ENCODE results near the gene ATRN.
"Not testable (repeated sequence)": the region's sequence is repeated elsewhere in the genome, so short reads cannot be mapped to it uniquely, and the experiment has no call there.

The ATRN gene

DNA sequence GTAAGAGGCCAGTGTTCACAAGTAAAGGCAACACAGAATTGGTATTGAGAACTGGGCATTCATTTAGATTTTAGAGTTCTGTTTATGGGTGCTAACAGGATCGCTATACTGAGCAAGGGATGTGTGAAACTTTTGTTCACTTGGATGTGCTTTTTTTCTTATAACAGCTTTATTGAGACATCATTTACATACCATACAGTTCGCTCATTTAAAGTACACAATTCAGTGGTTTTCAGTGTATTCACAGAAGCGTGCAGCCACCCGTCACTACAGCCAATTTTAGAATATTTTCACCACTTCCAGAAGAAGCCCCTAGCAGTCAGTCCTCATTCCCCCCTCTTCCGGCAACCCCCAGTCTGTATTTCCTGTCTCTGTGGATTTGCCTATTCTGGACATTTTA, 143.6 kb downstream of the ATRN start (continued):
- no peak for TF ChIP-seq ZNF146 (tag by site-specific recombination; IDR thresholded peaks at IDR 0.05)

DNA sequence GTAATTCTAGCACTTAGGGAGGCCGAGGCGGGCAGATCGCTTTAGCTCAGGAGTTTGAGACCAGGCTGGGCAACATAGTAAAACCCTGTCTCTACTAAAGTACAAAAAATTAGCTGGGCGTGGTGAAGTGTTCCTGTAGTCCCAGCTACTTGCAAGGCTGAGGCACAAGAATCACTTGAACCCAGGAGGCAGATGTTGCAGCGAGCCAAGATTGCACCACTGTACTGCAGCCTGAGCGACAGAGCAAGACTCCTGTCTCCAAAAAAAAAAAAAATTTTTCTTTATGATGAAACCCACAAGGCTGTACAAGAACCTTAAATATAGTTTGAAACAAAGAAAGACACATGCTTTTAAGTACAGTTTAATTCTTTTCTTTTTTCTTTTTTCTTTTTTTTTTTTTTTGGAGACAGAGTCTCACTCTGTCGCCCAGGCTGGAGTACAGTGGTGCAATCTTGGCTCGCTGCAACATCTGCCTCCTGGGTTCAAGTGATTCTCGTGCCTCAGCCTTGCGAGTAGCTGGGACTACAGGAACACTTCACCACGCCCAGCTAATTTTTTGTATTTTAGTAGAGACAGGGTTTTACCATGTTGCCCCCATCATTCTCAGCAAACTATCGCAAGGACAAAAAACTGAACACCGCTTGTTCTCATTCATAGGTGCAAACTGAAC, 144.5 kb downstream of the ATRN start:
- H3K27ac ChIP-seq (ENCODE audit: extremely low read depth, low read depth, low read length); POLR2A ChIA-PET: not testable (repeated sequence)
- CTCF ChIA-PET: interaction anchor here (0.6 to 0.7 kb wide), 3 partner anchors 72 to 1562 kb away, joined by 3 read pairs; no protein-coding TSS in a partner anchor

DNA sequence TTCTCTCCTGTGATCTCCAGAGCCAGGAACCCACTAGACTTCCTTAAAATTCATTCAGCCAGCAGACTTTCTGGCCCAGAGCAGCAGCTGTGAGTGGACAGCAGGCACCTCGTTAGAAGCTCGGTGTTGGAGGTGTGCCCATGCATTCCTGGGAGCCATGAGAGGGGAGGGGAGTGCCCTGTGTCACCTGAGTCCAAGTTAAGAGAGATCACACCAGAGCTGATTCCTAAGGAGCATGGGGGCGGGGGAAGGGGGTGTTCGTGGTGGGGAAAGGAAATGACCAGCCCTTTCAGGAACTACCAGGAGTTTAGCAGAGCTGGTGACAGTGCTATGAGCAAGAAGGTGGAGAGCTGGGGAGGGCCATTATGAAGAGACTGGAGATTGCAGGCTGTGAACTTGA, 145.4 kb downstream of the ATRN start:
- POLR2A ChIA-PET: interaction anchor here (0.7 kb wide), 1 partner anchor 351 kb away, joined by 3 read pairs; no protein-coding TSS in a partner anchor

More for the DNA sequence above, 144.5 kb downstream of the ATRN start:
- not testable (repeated sequence) for H3K9me3 ChIP-seq (ENCODE audit: control insufficient read depth, insufficient read depth, low read depth, low read length); H3K4me3 ChIP-seq (ENCODE audit: low read depth, low read length); H3K36me3 ChIP-seq (ENCODE audit: control insufficient read depth in 2 of 2, insufficient read depth in 1 of 2, low read length in 2 of 2)
- H3K4me1 ChIP-seq (ENCODE audit: control insufficient read depth, insufficient read depth, low read length): peaks cover 13% of the 10 kb centered on the region

DNA sequence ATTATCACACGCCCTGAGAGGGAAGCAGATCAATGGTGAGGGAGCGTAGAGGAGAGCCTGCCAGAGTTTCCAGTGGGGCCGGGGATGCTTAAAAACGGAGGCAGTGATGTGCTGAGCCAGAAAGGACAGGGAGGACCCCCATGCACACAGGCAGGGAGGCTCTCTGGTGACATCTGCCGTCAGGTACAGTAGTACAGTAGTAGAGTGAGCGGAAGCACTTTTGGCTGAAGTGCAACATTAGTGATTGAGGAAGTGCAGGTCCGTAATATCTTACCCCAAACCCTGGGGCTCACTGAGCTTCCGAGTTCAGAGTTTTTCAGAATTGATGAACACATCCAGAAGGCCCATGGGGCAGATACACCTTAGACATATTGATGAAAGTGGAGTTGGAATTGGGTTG, 150.3 kb downstream of the ATRN start:
- ChIA-PET POLR2A (no interaction called here), CTCF (interaction anchor here (0.5 kb wide), 1 partner anchor 47 kb away, joined by 3 read pairs; no protein-coding TSS in a partner anchor)
- H3K36me3 ChIP-seq (ENCODE audit: control insufficient read depth in 2 of 2, insufficient read depth in 1 of 2, low read length in 2 of 2): no peaks in the 10 kb centered on the region
- no peaks in the 10 kb centered on the region for H3K9me3 ChIP-seq (ENCODE audit: control insufficient read depth, insufficient read depth, low read depth, low read length)
- H3K4me3 ChIP-seq (ENCODE audit: low read depth, low read length): no peak overlapping the region
- no peak for TF ChIP-seq EGR2 (tag by site-specific recombination; IDR thresholded peaks at IDR 0.05; ENCODE audit: low read depth)
- no peak for TF ChIP-seq TRIM28 (IDR thresholded peaks at IDR 0.05; ENCODE audit: borderline replicate concordance, low read length)
- TF ChIP-seq ZNF341 (tag by site-specific recombination; IDR thresholded peaks at IDR 0.05; ENCODE audit: low read depth): no peak
- no peak for TF ChIP-seq ZNF830 (tag by site-specific recombination; IDR thresholded peaks at IDR 0.05; ENCODE audit: low read depth)
- H3K27ac ChIP-seq (ENCODE audit: extremely low read depth, low read depth, low read length): no peak overlapping the region
- H3K4me1 ChIP-seq (ENCODE audit: control insufficient read depth, insufficient read depth, low read length): peaks cover 7% of the 10 kb centered on the region

More for the DNA sequence above, 145.4 kb downstream of the ATRN start:
- Histone ChIP-seq H3K9me3 (ENCODE audit: control insufficient read depth, insufficient read depth, low read depth, low read length) (no peaks in the 10 kb centered on the region), H3K4me1 (ENCODE audit: control insufficient read depth, insufficient read depth, low read length) (peaks cover 13% of the 10 kb centered on the region), H3K4me3 (ENCODE audit: low read depth, low read length) (no peak overlapping the region), H3K27ac (ENCODE audit: extremely low read depth, low read depth, low read length) (no peak overlapping the region), H3K36me3 (ENCODE audit: control insufficient read depth in 2 of 2, insufficient read depth in 1 of 2, low read length in 2 of 2) (no peaks in the 10 kb centered on the region)
- no peak for TF ChIP-seq RBAK (tag by site-specific recombination; IDR thresholded peaks at IDR 0.05)
- TF ChIP-seq ZNF19 (tag by site-specific recombination; IDR thresholded peaks at IDR 0.05; ENCODE audit: low read depth): no peak
- TF ChIP-seq ZBTB1 (tag by site-specific recombination; IDR thresholded peaks at IDR 0.05): no peak
- no peak for TF ChIP-seq ZNF155 (tag by site-specific recombination; IDR thresholded peaks at IDR 0.05)
- no peak for TF ChIP-seq ZNF623 (tag by site-specific recombination; IDR thresholded peaks at IDR 0.05)
- no peak for TF ChIP-seq EGR2 (tag by site-specific recombination; IDR thresholded peaks at IDR 0.05; ENCODE audit: low read depth)
- no peak for TF ChIP-seq HOXD13 (CRISPR knock-in tag; IDR thresholded peaks at IDR 0.05; ENCODE audit: borderline replicate concordance)
- TF ChIP-seq ZNF629 (tag by site-specific recombination; IDR thresholded peaks at IDR 0.05): no peak
- no peak for TF ChIP-seq ZNF791 (tag by site-specific recombination; IDR thresholded peaks at IDR 0.05)
- TF ChIP-seq ZBTB20 (tag by site-specific recombination; IDR thresholded peaks at IDR 0.05): no peak
- TF ChIP-seq ZFP41 (tag by site-specific recombination; IDR thresholded peaks at IDR 0.05; ENCODE audit: borderline replicate concordance): no peak
- no peak for TF ChIP-seq ZIC2 (tag by site-specific recombination; IDR thresholded peaks at IDR 0.05)
- TF ChIP-seq, protein P1, sequence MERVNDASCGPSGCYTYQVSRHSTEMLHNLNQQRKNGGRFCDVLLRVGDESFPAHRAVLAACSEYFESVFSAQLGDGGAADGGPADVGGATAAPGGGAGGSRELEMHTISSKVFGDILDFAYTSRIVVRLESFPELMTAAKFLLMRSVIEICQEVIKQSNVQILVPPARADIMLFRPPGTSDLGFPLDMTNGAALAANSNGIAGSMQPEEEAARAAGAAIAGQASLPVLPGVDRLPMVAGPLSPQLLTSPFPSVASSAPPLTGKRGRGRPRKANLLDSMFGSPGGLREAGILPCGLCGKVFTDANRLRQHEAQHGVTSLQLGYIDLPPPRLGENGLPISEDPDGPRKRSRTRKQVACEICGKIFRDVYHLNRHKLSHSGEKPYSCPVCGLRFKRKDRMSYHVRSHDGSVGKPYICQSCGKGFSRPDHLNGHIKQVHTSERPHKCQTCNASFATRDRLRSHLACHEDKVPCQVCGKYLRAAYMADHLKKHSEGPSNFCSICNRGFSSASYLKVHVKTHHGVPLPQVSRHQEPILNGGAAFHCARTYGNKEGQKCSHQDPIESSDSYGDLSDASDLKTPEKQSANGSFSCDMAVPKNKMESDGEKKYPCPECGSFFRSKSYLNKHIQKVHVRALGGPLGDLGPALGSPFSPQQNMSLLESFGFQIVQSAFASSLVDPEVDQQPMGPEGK (tag by site-specific recombination; IDR thresholded peaks at IDR 0.05): no peak
- TF ChIP-seq, protein P2, sequence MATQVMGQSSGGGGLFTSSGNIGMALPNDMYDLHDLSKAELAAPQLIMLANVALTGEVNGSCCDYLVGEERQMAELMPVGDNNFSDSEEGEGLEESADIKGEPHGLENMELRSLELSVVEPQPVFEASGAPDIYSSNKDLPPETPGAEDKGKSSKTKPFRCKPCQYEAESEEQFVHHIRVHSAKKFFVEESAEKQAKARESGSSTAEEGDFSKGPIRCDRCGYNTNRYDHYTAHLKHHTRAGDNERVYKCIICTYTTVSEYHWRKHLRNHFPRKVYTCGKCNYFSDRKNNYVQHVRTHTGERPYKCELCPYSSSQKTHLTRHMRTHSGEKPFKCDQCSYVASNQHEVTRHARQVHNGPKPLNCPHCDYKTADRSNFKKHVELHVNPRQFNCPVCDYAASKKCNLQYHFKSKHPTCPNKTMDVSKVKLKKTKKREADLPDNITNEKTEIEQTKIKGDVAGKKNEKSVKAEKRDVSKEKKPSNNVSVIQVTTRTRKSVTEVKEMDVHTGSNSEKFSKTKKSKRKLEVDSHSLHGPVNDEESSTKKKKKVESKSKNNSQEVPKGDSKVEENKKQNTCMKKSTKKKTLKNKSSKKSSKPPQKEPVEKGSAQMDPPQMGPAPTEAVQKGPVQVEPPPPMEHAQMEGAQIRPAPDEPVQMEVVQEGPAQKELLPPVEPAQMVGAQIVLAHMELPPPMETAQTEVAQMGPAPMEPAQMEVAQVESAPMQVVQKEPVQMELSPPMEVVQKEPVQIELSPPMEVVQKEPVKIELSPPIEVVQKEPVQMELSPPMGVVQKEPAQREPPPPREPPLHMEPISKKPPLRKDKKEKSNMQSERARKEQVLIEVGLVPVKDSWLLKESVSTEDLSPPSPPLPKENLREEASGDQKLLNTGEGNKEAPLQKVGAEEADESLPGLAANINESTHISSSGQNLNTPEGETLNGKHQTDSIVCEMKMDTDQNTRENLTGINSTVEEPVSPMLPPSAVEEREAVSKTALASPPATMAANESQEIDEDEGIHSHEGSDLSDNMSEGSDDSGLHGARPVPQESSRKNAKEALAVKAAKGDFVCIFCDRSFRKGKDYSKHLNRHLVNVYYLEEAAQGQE (tag by site-specific recombination; IDR thresholded peaks at IDR 0.05): no peak
- CTCF ChIA-PET: no interaction called here
